AG10803 (cell line): ENCODE measurements around the gene LMTK3.
A peak's percentile ranks its signal among the peaks of the same experiment; 100 is the strongest.

Experiments
- DNase-seq: peaks from one replicate; pipeline ENCODE4 v3.0.0; 2010; ENCODE audit warnings: low read depth
- H3K4me3 ChIP-seq: 2 replicates; pipeline ENCODE4 v1.5.1; 2011; ENCODE audit warnings: mild to moderate bottlenecking, low read length, control low read depth
- TF ChIP-seq, protein P1 (sequence below): conservative IDR thresholded peaks from 2 replicates; pipeline ENCODE4 v1.5.1; 2011; ENCODE audit warnings: mild to moderate bottlenecking, low read length, control low read depth, inconsistent platforms

The LMTK3 gene

DNA sequence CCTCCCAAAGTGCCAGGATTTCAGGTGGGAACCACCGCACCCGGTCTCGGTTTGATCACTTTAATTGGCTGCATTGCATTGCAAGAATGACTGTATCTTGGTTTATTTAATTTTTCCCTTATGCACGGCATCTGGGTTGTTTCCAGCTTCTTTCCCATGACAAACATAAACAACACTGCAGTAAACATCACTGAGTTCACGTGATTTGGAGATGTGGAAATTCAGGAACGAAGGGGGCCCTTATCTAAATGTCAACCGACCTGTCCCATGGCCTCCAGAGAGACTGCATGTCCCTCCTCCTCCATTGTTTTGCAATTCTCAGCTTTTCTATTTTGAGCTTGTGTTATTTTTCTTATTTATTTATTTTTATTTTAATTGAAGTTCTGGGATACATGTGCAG, 25.9 kb upstream of the LMTK3 start:
- DNase-seq, result no peak
- H3K4me3 ChIP-seq, result no peak overlapping the region

DNA sequence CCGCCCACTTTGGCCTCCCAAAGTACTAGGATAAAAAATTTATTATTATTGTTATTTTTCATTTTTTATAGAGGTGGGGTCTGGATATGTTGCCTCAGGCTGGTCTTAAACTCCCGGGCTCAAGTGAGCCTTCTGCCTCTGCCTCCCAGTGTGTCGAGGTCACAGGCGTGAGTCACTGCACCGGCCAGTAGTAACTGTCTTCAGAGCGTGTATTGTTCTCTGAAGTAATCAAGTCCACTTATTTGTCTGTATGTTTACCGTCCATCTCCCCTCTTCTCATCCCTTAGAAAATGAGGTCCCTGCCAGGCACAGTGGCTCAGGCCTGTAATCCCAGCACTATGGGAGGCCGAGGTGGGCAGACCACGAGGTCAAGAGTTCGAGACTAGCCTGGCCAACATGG, 22.1 kb upstream of the LMTK3 start:
- DNase-seq, result no peak
- H3K4me3 ChIP-seq, result no peak overlapping the region
- TF ChIP-seq, protein P1, sequence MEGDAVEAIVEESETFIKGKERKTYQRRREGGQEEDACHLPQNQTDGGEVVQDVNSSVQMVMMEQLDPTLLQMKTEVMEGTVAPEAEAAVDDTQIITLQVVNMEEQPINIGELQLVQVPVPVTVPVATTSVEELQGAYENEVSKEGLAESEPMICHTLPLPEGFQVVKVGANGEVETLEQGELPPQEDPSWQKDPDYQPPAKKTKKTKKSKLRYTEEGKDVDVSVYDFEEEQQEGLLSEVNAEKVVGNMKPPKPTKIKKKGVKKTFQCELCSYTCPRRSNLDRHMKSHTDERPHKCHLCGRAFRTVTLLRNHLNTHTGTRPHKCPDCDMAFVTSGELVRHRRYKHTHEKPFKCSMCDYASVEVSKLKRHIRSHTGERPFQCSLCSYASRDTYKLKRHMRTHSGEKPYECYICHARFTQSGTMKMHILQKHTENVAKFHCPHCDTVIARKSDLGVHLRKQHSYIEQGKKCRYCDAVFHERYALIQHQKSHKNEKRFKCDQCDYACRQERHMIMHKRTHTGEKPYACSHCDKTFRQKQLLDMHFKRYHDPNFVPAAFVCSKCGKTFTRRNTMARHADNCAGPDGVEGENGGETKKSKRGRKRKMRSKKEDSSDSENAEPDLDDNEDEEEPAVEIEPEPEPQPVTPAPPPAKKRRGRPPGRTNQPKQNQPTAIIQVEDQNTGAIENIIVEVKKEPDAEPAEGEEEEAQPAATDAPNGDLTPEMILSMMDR, result no peak

More for the DNA sequence above, 25.9 kb upstream of the LMTK3 start:
- TF ChIP-seq, protein P1, result no peak

DNA sequence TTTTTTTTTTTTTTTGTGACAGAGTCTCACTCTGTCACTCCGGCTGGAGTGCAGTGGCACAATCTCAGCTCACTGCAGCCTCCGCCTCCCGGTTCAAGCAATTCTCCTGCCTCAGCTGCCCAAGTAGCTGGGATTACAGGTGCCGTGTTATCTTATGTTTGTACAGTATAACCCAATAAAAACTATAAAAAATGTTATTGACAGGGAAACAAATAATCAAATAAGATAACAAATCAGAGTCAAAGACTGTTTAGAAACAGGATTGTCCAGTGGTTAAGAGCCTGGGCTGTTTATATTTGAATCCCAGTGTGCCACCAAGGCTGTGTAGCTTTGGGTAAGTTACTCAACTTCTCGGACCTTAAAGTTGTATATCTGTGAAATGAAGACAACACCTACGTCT, 19.1 kb upstream of the LMTK3 start:
- H3K4me3 ChIP-seq, result no peak overlapping the region
- DNase-seq, result no peak
- TF ChIP-seq, protein P1, result no peak

DNA sequence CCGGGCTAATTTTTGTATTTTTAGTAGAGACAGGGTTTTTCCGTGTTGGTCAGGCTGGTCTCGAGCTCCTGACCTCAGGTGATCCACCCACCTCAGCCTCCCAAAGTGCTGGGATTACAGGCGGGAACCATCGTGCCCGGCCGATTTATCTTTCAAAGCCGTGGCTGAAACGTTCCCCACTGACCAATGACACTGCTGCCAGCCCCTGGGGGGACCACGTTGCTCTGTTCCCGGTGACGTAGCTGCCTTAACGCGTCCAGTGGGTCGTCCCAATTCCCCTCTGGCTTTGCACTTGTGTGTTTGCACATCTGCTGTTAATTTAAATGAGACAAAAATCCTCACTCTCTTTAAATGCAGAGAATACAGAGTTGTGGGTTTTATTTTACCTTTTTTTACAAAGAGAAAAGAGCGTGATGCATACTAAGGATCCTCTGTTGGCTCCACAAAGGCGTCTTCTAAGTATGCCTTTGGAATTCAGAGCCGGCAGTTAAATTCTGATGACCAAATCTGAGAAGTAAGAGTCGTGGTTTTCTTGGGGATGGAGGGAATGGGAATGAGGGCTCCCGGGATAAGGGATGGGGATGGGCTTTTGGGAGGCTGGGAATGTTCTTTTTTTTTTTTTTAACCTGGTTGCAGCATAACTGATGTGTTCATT, 18.6 kb upstream of the LMTK3 start:
- no peak overlapping the region for H3K4me3 ChIP-seq
- DNase-seq, result peak; percentile 10
- TF ChIP-seq, protein P1, result no peak

DNA sequence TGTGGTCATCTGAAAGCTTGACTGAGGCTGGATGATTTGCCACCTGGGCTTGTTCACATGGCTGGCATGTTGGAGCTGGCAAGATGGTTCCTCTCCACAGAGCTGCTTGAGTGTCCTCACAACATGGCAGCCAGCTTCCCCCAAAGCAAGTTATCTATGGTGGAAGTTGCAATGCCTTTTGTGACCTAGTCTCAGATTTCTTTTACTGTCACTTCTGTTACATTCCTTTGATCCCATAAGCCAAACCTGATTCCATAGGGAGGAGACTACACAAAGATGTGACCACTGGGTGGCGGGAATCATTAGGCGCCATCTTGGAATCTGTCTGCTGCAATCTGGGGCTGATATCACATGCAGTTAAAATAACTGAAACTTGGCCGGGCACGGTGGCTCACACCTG, 17.5 kb upstream of the LMTK3 start:
- H3K4me3 ChIP-seq, result no peak overlapping the region
- no peak for DNase-seq
- TF ChIP-seq, protein P1, result no peak

DNA sequence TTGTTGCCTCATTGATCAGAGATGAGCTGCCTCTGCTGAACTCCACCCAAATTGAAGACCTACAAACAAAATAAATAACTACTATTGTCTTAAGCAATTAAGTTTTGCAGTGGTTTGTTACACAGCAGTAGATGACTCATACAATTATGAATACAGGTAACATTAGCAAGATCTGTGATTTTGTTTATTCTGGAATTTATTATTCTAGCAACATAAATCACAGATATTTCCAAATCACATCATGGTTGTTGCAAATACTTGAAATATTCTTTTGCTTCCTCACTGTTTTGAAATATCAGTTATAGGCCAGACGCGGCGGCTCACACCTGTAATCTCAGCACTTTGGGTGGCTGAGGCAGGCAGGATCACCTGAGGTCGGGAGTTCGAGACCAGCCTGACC, 13.1 kb upstream of the LMTK3 start:
- DNase-seq, result no peak

DNA sequence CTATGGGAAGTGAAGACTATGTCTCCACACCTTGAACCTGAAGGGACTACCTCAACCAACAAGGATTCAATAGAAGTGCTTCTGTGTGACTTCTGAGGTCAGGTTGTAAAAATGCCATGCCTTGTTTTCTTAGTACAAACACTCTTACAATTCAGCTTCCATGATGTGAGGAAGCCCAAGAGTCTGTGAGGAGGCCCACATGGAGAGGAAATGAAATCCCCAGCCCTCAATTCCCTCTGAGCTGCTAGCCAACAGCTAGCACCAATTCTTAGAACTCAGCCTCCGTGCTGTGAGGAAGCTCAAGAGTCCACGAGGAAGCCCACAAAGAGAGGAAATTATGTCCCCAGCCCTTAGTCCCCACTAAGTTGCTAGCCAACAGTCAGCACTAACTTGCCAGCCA, 12.6 kb upstream of the LMTK3 start:
- no peak overlapping the region for H3K4me3 ChIP-seq
- TF ChIP-seq, protein P1, result no peak
- DNase-seq, result no peak

More for the DNA sequence above, 13.1 kb upstream of the LMTK3 start:
- TF ChIP-seq, protein P1, result no peak
- no peak overlapping the region for H3K4me3 ChIP-seq
